Lung (tissue), 12 donors: ENCODE measurements around the gene PRKD2. TPM values are rescaled to one million over a fixed set of nuclear protein-coding genes. Genes with fewer than 3 reads are reported as not detected.
"Not testable (repeated sequence)": the region's sequence is repeated elsewhere in the genome, so short reads cannot be mapped to it uniquely, and the experiment has no call there.

Experiments
- ATAC-seq: fragments of 200-7000 bp; cut with Tn5 transposase; one replicate; pipeline ENCODE4 v1.9.1; 2020; ENCODE audit warnings: moderate number of reproducible peaks; ENCODE audit not compliant: insufficient read depth, low FRiP score
- DNase-seq, 3 donors: peaks; one replicate each; pipeline ENCODE4 v3.0.0-alpha.2; 2013 to 2017
- H3K27ac ChIP-seq, 2 donors: one replicate each; pipeline ENCODE4 v1.5.1; 2013; ENCODE audit warnings: mild to moderate bottlenecking in 2 of 2, moderate library complexity in 2 of 2, control low read depth in 1 of 2, inconsistent platforms in 1 of 2, low read depth in 1 of 2, low read length in 1 of 2
- H3K27me3 ChIP-seq, 3 donors: one replicate each; pipeline ENCODE4 v1.5.1; 2013; ENCODE audit warnings: low read length in 2 of 3; ENCODE audit not compliant: control insufficient read depth in 3 of 3, insufficient read depth in 3 of 3
- H3K36me3 ChIP-seq, 4 donors: one replicate each; pipeline ENCODE4 v1.5.1; 2013; ENCODE audit warnings: low read length in 4 of 4, mild to moderate bottlenecking in 1 of 4, moderate library complexity in 1 of 4; ENCODE audit not compliant: control insufficient read depth in 4 of 4, insufficient read depth in 4 of 4
- H3K4me1 ChIP-seq, 5 donors: one replicate each; pipeline ENCODE4 v1.5.1; 2013; ENCODE audit warnings: low read length in 5 of 5, mild to moderate bottlenecking in 2 of 5, moderate library complexity in 1 of 5; ENCODE audit not compliant: control insufficient read depth in 5 of 5, insufficient read depth in 5 of 5
- H3K4me3 ChIP-seq: one replicate; pipeline ENCODE4 v1.5.1; 2013; ENCODE audit warnings: mild to moderate bottlenecking, control low read depth, moderate library complexity
- H3K9ac ChIP-seq, 2 donors: one replicate each; pipeline ENCODE4 v1.5.1; 2013; ENCODE audit warnings: low read length in 2 of 2, control low read depth in 1 of 2; ENCODE audit not compliant: insufficient read depth in 1 of 2
- H3K9me3 ChIP-seq, 4 donors: one replicate each; pipeline ENCODE4 v1.5.1; 2013; ENCODE audit warnings: low read length in 3 of 4, mild to moderate bottlenecking in 1 of 4, moderate library complexity in 1 of 4; ENCODE audit not compliant: control insufficient read depth in 4 of 4, insufficient read depth in 3 of 4
- WGBS, 2 donors: extraction: QIAGEN DNeasy Blood & Tissue Kit; methylation state at CpG; one replicate each; pipeline ENCODE4 v1.1.7; 2013; 5-methylcytosine and 5-hydroxymethylcytosine counted together
- polyA plus RNA-seq, 2 donors: library from polyadenylated mRNA; stranded (reverse); fragments of 200-250 nt; gene quantifications; one replicate each; pipeline ENCODE4 v1.2.1, GENCODE V29; 2013
- total RNA-seq, 2 donors: library from RNA; depleted of rRNA in 1 of 2; stranded (reverse); fragments of >200 nt in 1 of 2; gene quantifications; one replicate each; pipeline ENCODE4 v1.2.1, GENCODE V29; 2014 to 2021
- TF ChIP-seq, protein P1 (sequence below): IDR thresholded peaks from 2 replicates; pipeline ENCODE4 v1.5.1; 2012; ENCODE audit warnings: mild to moderate bottlenecking; ENCODE audit errors: control extremely low read depth, extremely low read depth
- donor health status: control.
- donor health status: control.
- donor health status: Bipolar disorder and iron deficiency.
- donor health status: healthy.
- donor health status: DM: yes; HTN: yes; CAD: no.

PRKD2 gene
- total and polyA plus RNA-seq, 4 donors, result 35.5 to 56.2 (median 45.1) TPM

DNA sequence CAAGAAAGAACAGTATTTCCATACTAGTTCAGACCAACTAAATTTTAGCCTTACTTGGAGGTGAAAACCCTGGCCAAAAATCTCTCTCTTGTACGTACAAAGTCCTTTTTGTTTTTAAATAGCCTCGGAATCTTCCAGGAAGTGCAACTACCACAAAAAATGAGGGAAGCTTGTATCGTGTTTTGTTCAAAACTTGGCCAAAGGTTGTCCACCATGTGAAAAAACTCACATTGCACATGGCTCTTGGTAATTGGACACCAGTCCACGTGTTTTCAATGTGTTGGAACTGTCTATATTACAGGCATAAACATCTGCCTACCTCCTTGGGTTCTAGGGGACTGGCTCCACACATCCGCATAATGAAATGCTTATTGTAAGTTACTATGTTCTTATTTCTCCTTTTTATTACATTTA is 44.5 kb upstream of the PRKD2 start:
- WGBS, 2 donors, result 66 to 71% methylated on average over 5 of the region's 5 CpGs
- Histone ChIP-seq H3K27ac (no peak overlapping the region), H3K9me3 (no peaks in the 10 kb centered on the region), H3K4me1 (peaks cover 0 to 7% (median 0%) of the 10 kb centered on the region in 5 donors), H3K27me3 (no peaks in the 10 kb centered on the region), H3K4me3 (no peak overlapping the region), H3K9ac (no peak overlapping the region), H3K36me3 (peaks cover 0 to 5% (median 4%) of the 10 kb centered on the region in 4 donors)
- DNase-seq (peak in 2 of 3 donors; percentile 56 to 71), ATAC-seq (no peak)
- TF ChIP-seq, protein P1, sequence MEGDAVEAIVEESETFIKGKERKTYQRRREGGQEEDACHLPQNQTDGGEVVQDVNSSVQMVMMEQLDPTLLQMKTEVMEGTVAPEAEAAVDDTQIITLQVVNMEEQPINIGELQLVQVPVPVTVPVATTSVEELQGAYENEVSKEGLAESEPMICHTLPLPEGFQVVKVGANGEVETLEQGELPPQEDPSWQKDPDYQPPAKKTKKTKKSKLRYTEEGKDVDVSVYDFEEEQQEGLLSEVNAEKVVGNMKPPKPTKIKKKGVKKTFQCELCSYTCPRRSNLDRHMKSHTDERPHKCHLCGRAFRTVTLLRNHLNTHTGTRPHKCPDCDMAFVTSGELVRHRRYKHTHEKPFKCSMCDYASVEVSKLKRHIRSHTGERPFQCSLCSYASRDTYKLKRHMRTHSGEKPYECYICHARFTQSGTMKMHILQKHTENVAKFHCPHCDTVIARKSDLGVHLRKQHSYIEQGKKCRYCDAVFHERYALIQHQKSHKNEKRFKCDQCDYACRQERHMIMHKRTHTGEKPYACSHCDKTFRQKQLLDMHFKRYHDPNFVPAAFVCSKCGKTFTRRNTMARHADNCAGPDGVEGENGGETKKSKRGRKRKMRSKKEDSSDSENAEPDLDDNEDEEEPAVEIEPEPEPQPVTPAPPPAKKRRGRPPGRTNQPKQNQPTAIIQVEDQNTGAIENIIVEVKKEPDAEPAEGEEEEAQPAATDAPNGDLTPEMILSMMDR, result no peak

DNA sequence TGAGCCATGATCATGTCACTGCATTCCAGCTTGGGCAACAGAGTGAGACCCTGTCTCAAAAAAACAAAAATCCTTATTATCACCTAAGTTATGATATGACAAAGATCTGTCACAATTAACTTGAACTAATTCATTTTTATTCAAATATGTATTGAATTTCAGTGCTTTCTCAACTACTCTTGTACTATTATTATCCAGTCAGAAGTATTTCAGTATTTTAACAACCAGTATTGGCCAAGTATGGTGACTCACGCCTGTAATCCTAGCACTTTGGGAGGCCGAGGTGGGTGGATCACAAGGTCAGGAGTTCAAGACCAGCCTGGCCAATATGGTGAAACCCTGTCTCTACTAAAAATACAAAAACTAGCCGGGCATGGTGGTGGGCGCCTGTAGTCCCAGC is 44.0 kb upstream of the PRKD2 start:
- H3K9me3 ChIP-seq, H3K9ac ChIP-seq, ATAC-seq, DNase-seq, H3K36me3 ChIP-seq, H3K4me1 ChIP-seq, H3K27me3 ChIP-seq, H3K27ac ChIP-seq, H3K4me3 ChIP-seq: not testable (repeated sequence)
- 71 to 84% methylated on average over 4 of the region's 4 CpGs for WGBS, 2 donors

DNA sequence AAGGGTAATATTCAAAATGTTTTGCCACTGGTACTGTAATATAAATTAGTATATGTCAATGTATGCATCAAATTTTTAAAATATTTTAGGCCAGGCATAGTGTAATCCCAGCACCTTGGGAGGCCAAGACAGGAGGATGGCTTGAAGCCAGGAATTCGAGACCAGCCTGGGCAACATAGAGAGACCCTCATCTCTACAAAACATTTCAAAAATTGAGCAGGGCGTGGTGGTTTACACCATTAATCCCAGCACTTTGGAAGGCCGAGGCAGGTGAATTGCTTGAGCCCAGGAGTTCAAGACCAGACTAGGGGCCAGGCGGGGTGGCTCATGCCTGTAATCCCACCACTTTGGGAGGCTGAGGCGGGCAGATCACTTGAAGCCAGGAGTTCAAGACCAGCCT is 43.4 kb upstream of the PRKD2 start:
- DNase-seq (no peak), ATAC-seq (no peak)
- Histone ChIP-seq H3K27ac (no peak overlapping the region), H3K4me1 (peaks cover 0 to 11% (median 0%) of the 10 kb centered on the region in 5 donors), H3K4me3 (no peak overlapping the region), H3K27me3 (no peaks in the 10 kb centered on the region), H3K9me3 (no peaks in the 10 kb centered on the region), H3K36me3 (peaks cover 5 to 14% (median 6%) of the 10 kb centered on the region in 4 donors), H3K9ac (no peak overlapping the region)
- WGBS, 2 donors, result 92 to 97% methylated on average over 5 of the region's 5 CpGs
- TF ChIP-seq, protein P1, result no peak

DNA sequence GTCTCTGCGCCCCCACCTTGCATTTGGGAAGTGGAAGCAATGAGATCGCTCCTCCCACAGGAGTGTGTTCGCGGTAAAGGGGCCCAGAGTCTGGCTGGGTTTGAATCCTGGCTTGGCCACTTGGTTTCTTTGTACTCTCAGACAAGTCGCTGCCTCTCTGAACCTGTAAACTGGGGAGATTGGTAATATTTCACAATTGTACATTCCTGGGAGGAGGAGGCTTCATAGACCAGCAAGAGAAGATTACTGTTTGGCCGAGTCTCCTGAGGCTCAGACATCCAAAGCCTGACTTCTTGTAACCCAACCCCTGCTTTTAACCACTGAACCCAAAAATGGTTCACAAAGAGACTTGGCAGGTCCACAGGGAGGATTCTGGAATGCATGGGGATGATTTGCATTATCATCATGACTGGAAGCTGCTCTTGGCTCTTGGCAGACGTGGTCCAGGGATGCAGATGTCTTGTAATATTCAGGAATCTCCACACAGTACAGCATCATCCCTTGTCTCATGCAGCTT is 43.0 kb upstream of the PRKD2 start:
- no peak overlapping the region for H3K4me3 ChIP-seq
- WGBS, 2 donors, result 72 to 74% methylated on average over 7 of the region's 7 CpGs
- DNase-seq (no peak), ATAC-seq (peak; percentile 22)
- TF ChIP-seq, protein P1, result no peak
- H3K4me1 ChIP-seq, result peaks cover 0 to 10% (median 0%) of the 10 kb centered on the region in 5 donors
- no peaks in the 10 kb centered on the region for H3K27me3 ChIP-seq
- no peak overlapping the region for H3K27ac ChIP-seq
- no peaks in the 10 kb centered on the region for H3K9me3 ChIP-seq
- H3K9ac ChIP-seq, result no peak overlapping the region
- H3K36me3 ChIP-seq, result peaks cover 5 to 15% (median 6%) of the 10 kb centered on the region in 4 donors
